Upper lobe of left lung (tissue), 4 donors: ENCODE measurements around the gene MLLT3.

ENCODE experiments used
- POLR2A ChIP-seq, 4 donors: fragments of 450-650 bp; IDR thresholded peaks; one replicate each; pipeline ENCODE4 v1.5.1; 2016 to 2017; ENCODE audit warnings: antibody characterized with exemption in 4 of 4, mild to moderate bottlenecking in 2 of 4
- POLR2AphosphoS5 ChIP-seq, 2 donors: sonication (generic); formaldehyde crosslinking; IDR thresholded peaks; one replicate each; pipeline ENCODE4 v1.5.1; 2017; ENCODE audit warnings: antibody characterized with exemption in 2 of 2
- TF ChIP-seq, protein P1 (sequence below), 6 experiments: fragments of 450-650 bp in 4 of 6; fragments of 200-600 bp in 2 of 6; sonication (generic) in 2 of 6; IDR thresholded peaks; one replicate each; pipeline ENCODE4 v1.5.1; 2016 to 2019; ENCODE audit warnings: antibody characterized with exemption in 6 of 6

DNA sequence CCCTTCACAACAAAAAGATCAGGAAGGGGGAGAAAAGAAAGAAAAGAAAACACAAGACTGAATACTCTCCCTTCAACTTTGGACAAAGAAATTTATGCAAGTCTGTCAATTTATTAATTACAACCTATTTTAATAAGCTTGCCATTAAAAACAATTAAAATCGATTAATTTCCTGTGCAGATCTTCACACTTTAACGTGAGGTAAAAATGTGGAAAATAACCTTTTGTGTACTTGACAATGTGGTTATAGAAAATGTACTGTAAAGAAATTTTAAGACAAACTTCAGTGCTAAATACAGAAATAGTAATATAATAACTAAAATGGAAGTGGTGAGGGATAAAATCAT is 2.7 kb upstream of the MLLT3 start:
- TF ChIP-seq, protein P1, sequence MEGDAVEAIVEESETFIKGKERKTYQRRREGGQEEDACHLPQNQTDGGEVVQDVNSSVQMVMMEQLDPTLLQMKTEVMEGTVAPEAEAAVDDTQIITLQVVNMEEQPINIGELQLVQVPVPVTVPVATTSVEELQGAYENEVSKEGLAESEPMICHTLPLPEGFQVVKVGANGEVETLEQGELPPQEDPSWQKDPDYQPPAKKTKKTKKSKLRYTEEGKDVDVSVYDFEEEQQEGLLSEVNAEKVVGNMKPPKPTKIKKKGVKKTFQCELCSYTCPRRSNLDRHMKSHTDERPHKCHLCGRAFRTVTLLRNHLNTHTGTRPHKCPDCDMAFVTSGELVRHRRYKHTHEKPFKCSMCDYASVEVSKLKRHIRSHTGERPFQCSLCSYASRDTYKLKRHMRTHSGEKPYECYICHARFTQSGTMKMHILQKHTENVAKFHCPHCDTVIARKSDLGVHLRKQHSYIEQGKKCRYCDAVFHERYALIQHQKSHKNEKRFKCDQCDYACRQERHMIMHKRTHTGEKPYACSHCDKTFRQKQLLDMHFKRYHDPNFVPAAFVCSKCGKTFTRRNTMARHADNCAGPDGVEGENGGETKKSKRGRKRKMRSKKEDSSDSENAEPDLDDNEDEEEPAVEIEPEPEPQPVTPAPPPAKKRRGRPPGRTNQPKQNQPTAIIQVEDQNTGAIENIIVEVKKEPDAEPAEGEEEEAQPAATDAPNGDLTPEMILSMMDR (IDR thresholded peaks at IDR 0.05), result no peak
- TF ChIP-seq POLR2AphosphoS5 (IDR thresholded peaks at IDR 0.05) (no peak), POLR2A (IDR thresholded peaks at IDR 0.05) (no peak)
